ENCODE data around the gene SEMA3F.

Gene SEMA3F

GRCh38 chr3:50177346-50177745 is 22.2 kb downstream of the SEMA3F start:
- TF ChIP-seq FOXM1 (IDR thresholded peaks at IDR 0.05; ENCODE audit: borderline replicate concordance, low read depth) (no peak), TAF1 (IDR thresholded peaks at IDR 0.05; ENCODE audit: low read depth) (no peak), MAX (IDR thresholded peaks at IDR 0.05) (no peak), REST (IDR thresholded peaks at IDR 0.05; ENCODE audit: low read depth) (no peak), CEBPB (IDR thresholded peaks at IDR 0.05) (no peak), USF1 (IDR thresholded peaks at IDR 0.05) (no peak), TEAD4 (IDR thresholded peaks at IDR 0.05) (no peak), NFIC (IDR thresholded peaks at IDR 0.05) (no peak), YY1 (IDR thresholded peaks at IDR 0.05; ENCODE audit: low read depth) (no peak), EGR1 (IDR thresholded peaks at IDR 0.05) (no peak), EP300 (IDR thresholded peaks at IDR 0.05; ENCODE audit: borderline replicate concordance) (no peak), CREB1 (IDR thresholded peaks at IDR 0.05; ENCODE audit: low read depth) (no peak)

- no peak for TF ChIP-seq CREB1 (IDR thresholded peaks at IDR 0.05; ENCODE audit: low read depth)
- no peak for TF ChIP-seq EGR1 (IDR thresholded peaks at IDR 0.05)
- TF ChIP-seq TEAD4 (IDR thresholded peaks at IDR 0.05), result no peak
- TF ChIP-seq TAF1 (IDR thresholded peaks at IDR 0.05; ENCODE audit: low read depth), result no peak
- TF ChIP-seq TCF12 (IDR thresholded peaks at IDR 0.05; ENCODE audit: low read depth), result no peak
- no peak for TF ChIP-seq MAX (IDR thresholded peaks at IDR 0.05)
- no peak for TF ChIP-seq YY1 (IDR thresholded peaks at IDR 0.05; ENCODE audit: low read depth)
- no peak for TF ChIP-seq FOXM1 (IDR thresholded peaks at IDR 0.05; ENCODE audit: borderline replicate concordance, low read depth)
- TF ChIP-seq RAD21 (IDR thresholded peaks at IDR 0.05; ENCODE audit: low read depth), result no peak
- no peak for TF ChIP-seq CEBPB (IDR thresholded peaks at IDR 0.05)
- TF ChIP-seq USF1 (IDR thresholded peaks at IDR 0.05), result no peak
- no peak for TF ChIP-seq NFIC (IDR thresholded peaks at IDR 0.05)
- TF ChIP-seq EP300 (IDR thresholded peaks at IDR 0.05; ENCODE audit: borderline replicate concordance), result no peak
- no peak for TF ChIP-seq ZBTB7A (IDR thresholded peaks at IDR 0.05; ENCODE audit: low read depth)
- no peak for TF ChIP-seq REST (IDR thresholded peaks at IDR 0.05; ENCODE audit: low read depth)
Measured at GRCh38 chr3:50179710-50180109, 24.6 kb downstream of the SEMA3F start.

DNA sequence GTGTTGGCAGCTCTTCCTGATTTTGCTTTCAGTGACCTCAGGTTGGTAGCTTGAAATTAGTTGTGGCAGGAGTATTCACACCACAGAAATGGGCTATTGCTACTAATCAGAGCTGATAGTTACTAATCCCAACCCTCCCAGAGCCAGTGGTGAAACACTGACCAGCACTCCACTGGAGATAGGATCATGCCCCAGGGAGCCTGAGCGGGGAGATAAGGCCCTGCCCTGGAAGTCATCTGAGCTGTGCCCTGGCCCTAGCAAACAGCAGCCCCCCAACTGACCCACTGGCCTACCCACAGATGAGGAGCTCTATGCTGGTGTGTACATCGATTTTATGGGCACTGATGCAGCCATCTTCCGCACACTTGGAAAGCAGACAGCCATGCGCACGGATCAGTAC is 26.9 kb downstream of the SEMA3F start:
- TF ChIP-seq CEBPB (IDR thresholded peaks at IDR 0.05) (no peak), USF1 (IDR thresholded peaks at IDR 0.05) (no peak), RAD21 (IDR thresholded peaks at IDR 0.05; ENCODE audit: low read depth) (no peak), REST (IDR thresholded peaks at IDR 0.05; ENCODE audit: low read depth) (no peak), YY1 (IDR thresholded peaks at IDR 0.05; ENCODE audit: low read depth) (no peak), EGR1 (IDR thresholded peaks at IDR 0.05) (no peak), MAX (IDR thresholded peaks at IDR 0.05) (no peak), EP300 (IDR thresholded peaks at IDR 0.05; ENCODE audit: borderline replicate concordance) (no peak), TEAD4 (IDR thresholded peaks at IDR 0.05) (no peak), FOXM1 (IDR thresholded peaks at IDR 0.05; ENCODE audit: borderline replicate concordance, low read depth) (no peak), CREB1 (IDR thresholded peaks at IDR 0.05; ENCODE audit: low read depth) (no peak), ZBTB7A (IDR thresholded peaks at IDR 0.05; ENCODE audit: low read depth) (no peak)

- no peak for TF ChIP-seq YY1 (IDR thresholded peaks at IDR 0.05; ENCODE audit: low read depth)
- TF ChIP-seq EP300 (IDR thresholded peaks at IDR 0.05; ENCODE audit: borderline replicate concordance), result no peak
- TF ChIP-seq FOXM1 (IDR thresholded peaks at IDR 0.05; ENCODE audit: borderline replicate concordance, low read depth), result no peak
- no peak for TF ChIP-seq REST (IDR thresholded peaks at IDR 0.05; ENCODE audit: low read depth)
- TF ChIP-seq TEAD4 (IDR thresholded peaks at IDR 0.05), result no peak
- TF ChIP-seq CEBPB (IDR thresholded peaks at IDR 0.05), result no peak
- TF ChIP-seq TCF12 (IDR thresholded peaks at IDR 0.05; ENCODE audit: low read depth), result no peak
- no peak for TF ChIP-seq CREB1 (IDR thresholded peaks at IDR 0.05; ENCODE audit: low read depth)
- TF ChIP-seq EGR1 (IDR thresholded peaks at IDR 0.05), result no peak
- TF ChIP-seq TAF1 (IDR thresholded peaks at IDR 0.05; ENCODE audit: low read depth), result no peak
Measured at GRCh38 chr3:50182533-50183099, 27.5 kb downstream of the SEMA3F start.
